HUES48 (cell line): Measurements from ENCODE around the gene CACNA1E.

ENCODE experiments used
- H3K27ac ChIP-seq: one replicate; pipeline ENCODE4 v1.7.0; 2013; ENCODE audit warnings: low read depth, low read length, inconsistent platforms
- H3K27me3 ChIP-seq: 2 replicates; pipeline ENCODE4 v1.6.1; 2013; ENCODE audit warnings: mild to moderate bottlenecking, low read length; ENCODE audit not compliant: control insufficient read depth, insufficient read depth
- H3K36me3 ChIP-seq: 2 replicates; pipeline ENCODE4 v1.6.1; 2013; ENCODE audit warnings: low read length; ENCODE audit not compliant: control insufficient read depth, insufficient read depth
- H3K4me1 ChIP-seq: 2 replicates; pipeline ENCODE4 v1.6.1; 2013; ENCODE audit warnings: mild to moderate bottlenecking, low read length; ENCODE audit not compliant: control insufficient read depth, insufficient read depth
- H3K4me3 ChIP-seq: 2 replicates; pipeline ENCODE4 v1.5.1; 2013; ENCODE audit warnings: mild to moderate bottlenecking, low read depth, low read length
- H3K9ac ChIP-seq: 2 replicates; pipeline ENCODE4 v1.6.1; 2013; ENCODE audit warnings: mild to moderate bottlenecking, low read depth, low read length, moderate library complexity
- H3K9me3 ChIP-seq: 2 replicates; pipeline ENCODE4 v1.6.1; 2013; ENCODE audit warnings: low read length; ENCODE audit not compliant: control insufficient read depth, insufficient read depth

The CACNA1E gene

GRCh38 chr1:181485287-181486097 lies 2.2 kb downstream of the CACNA1E start:
- Histone ChIP-seq H3K9ac (no peak overlapping the region), H3K4me1 (peaks cover 18% of the 10 kb centered on the region; the same call in 1 of the 2 replicates), H3K9me3 (no peaks in the 10 kb centered on the region), H3K36me3 (no peaks in the 10 kb centered on the region), H3K4me3 (peak overlapping the region; percentile 59), H3K27me3 (peaks cover 79% of the 10 kb centered on the region), H3K27ac (no peak overlapping the region)

GRCh38 chr1:181486098-181486420 lies 2.7 kb downstream of the CACNA1E start:
- H3K4me1 ChIP-seq, result peaks cover 18% of the 10 kb centered on the region; the same call in 1 of the 2 replicates
- peaks cover 73% of the 10 kb centered on the region for H3K27me3 ChIP-seq
- H3K36me3 ChIP-seq, result no peaks in the 10 kb centered on the region
- H3K4me3 ChIP-seq, result peak overlapping the region; percentile 59
- H3K9ac ChIP-seq, result no peak overlapping the region
- no peak overlapping the region for H3K27ac ChIP-seq
- H3K9me3 ChIP-seq, result no peaks in the 10 kb centered on the region

- Histone ChIP-seq H3K27me3 (peaks cover 45% of the 10 kb centered on the region), H3K4me1 (peaks cover 14% of the 10 kb centered on the region; the same call in 1 of the 2 replicates), H3K36me3 (no peaks in the 10 kb centered on the region), H3K9ac (no peak overlapping the region), H3K9me3 (no peaks in the 10 kb centered on the region), H3K27ac (no peak overlapping the region), H3K4me3 (no peak overlapping the region)
These were observed 5.5 kb downstream of the CACNA1E start for GRCh38 chr1:181488866-181489265.

DNA sequence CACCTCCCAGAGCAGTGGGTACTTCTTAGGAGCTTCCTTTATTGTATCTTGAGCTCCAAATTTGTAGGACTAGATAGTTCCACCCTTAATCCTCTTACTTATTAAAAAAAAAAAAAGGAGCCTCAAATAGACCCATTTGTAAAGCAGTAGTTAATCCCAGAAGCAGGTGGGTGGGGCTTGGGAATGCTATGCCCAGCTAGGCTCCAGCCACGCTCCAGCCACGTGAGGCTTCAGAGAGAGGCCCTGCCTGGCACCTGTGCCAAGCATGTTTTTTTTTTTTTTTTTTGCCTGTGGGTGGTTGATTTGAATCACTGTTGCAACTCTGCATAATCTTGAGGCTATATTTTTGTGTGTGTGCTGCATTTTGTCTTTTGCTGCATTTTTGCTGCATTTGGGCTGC lies 7.0 kb downstream of the CACNA1E start:
- H3K27me3 ChIP-seq, result peaks cover 31% of the 10 kb centered on the region
- no peak overlapping the region for H3K9ac ChIP-seq
- H3K4me3 ChIP-seq, result no peak overlapping the region
- H3K36me3 ChIP-seq, result no peaks in the 10 kb centered on the region
- no peak overlapping the region for H3K27ac ChIP-seq
- peaks cover 10% of the 10 kb centered on the region; the same call in 1 of the 2 replicates for H3K4me1 ChIP-seq
- no peaks in the 10 kb centered on the region for H3K9me3 ChIP-seq

DNA sequence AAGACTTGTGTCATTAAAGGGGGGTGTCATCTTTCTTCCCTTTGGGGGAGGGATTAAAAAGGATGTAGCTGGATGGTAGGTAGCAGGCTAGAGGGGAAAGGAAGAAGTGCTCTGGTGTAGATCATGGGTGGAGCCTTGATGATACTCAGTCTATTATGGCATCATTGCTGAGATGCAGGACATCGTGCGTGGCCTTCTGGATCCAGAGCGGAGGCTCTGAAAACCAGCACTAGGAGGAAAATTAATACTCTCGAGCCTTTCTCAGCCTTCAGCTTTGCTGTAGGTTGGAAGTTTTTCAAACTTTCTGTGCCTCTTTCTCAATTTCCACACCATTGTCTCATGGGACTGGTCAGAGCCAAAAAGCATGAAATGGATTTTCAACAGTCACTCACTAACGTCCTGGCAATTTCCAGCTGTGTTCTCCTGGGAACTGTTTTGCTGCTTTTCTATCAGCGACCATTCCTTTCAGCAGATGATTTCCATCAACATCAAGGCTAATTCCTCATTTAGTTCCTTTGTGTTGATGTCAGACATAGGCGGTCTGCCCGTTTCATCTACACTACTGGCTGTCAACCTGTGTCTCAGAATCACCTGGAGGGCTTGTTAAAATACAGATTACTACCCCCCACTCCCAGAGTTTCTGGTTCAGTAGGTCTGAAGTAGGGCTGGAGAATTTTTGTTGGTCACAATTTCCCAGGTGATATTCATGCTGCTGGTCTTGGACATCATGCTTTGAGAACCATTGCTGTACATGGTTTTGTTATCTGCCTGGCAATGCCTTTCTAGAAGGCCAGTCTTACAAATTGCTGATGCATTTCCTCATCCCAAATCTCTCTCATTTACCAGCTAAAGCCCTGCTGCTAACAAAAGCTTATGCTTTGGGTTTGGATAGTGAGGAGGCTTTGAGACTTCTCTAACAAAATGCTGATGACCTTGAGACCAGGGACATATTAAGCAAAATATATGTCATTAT lies 7.7 kb downstream of the CACNA1E start:
- no peaks in the 10 kb centered on the region for H3K9me3 ChIP-seq
- no peak overlapping the region for H3K27ac ChIP-seq
- H3K27me3 ChIP-seq, result peaks cover 24% of the 10 kb centered on the region
- no peaks in the 10 kb centered on the region for H3K36me3 ChIP-seq
- H3K4me1 ChIP-seq, result peaks cover 4% of the 10 kb centered on the region; the same call in 1 of the 2 replicates
- no peak overlapping the region for H3K9ac ChIP-seq
- no peak overlapping the region for H3K4me3 ChIP-seq

DNA sequence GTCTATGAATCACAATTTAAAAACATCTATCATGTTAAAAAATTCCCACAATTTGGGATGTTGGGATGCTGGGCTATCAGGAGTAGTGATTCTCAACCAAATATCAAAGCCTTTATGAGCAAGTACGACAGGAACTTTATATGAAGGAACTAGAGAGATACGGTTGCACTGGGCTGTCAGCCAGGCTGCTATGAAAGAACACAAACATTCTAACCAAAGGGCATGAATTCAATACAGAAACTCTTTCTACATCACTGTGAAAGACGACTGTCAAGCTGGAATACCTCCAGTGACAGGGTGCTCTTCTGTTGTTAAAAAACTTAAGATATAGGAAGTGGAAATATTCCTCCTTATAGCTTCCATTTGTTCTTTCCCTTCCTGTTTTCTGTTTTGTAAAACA lies 9.8 kb downstream of the CACNA1E start:
- H3K4me1 ChIP-seq, result no peaks in the 10 kb centered on the region
- peaks cover 3% of the 10 kb centered on the region; the same call in 1 of the 2 replicates for H3K27me3 ChIP-seq
- H3K9me3 ChIP-seq, result no peaks in the 10 kb centered on the region
- no peak overlapping the region for H3K27ac ChIP-seq
- H3K36me3 ChIP-seq, result no peaks in the 10 kb centered on the region
- H3K4me3 ChIP-seq, result no peak overlapping the region
- no peak overlapping the region for H3K9ac ChIP-seq

- Histone ChIP-seq H3K9ac (no peak overlapping the region), H3K27me3 (no peaks in the 10 kb centered on the region; the same call in 1 of the 2 replicates), H3K27ac (no peak overlapping the region), H3K4me1 (no peaks in the 10 kb centered on the region), H3K9me3 (no peaks in the 10 kb centered on the region), H3K36me3 (no peaks in the 10 kb centered on the region), H3K4me3 (no peak overlapping the region)
These were observed 10.6 kb downstream of the CACNA1E start for GRCh38 chr1:181493885-181494284.

DNA sequence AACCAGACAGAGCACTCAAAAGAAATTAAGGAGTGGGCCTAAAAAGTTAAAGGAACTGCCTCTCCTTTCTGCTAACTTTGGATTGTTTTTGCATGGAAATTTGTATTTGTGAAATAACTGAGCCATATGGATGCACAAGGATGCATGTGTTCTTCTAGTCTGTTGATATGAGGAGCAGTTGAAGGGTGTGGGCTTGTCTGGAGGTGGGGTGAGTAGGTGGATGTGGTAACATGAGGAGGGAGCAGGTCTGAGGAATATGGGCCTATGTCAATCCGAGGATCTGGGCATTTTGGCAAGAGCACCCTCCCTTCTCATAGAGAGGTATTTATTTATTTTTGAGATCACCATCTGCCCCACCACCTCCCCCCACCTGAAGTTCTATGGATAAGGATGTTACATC lies 13.4 kb downstream of the CACNA1E start:
- Histone ChIP-seq H3K27ac (no peak overlapping the region), H3K4me3 (no peak overlapping the region), H3K9ac (no peak overlapping the region), H3K9me3 (no peaks in the 10 kb centered on the region), H3K4me1 (no peaks in the 10 kb centered on the region), H3K36me3 (no peaks in the 10 kb centered on the region), H3K27me3 (no peaks in the 10 kb centered on the region)

DNA sequence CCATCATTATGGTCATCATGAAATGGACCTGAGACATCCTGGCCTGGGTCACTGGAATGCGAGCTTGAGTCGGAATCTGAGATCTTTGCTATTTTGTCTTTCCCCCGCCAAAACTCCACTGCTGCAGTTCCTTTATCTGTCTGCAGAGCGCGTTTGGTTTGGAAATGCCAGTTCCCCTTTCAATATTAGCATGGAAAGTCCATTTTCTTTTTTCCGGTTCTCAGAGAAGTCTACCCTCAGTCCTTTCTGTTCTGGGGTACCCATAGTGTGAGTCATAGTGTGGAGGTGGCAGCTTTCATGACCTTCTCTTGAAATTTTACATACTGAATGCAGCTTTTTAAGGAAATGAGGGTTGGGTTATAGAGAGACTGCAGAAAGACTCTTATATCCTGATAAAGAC lies 14.6 kb downstream of the CACNA1E start:
- H3K36me3 ChIP-seq, result no peaks in the 10 kb centered on the region
- H3K4me1 ChIP-seq, result no peaks in the 10 kb centered on the region
- H3K27ac ChIP-seq, result no peak overlapping the region
- H3K9me3 ChIP-seq, result no peaks in the 10 kb centered on the region
- H3K27me3 ChIP-seq, result no peaks in the 10 kb centered on the region
- no peak overlapping the region for H3K4me3 ChIP-seq
- H3K9ac ChIP-seq, result no peak overlapping the region

- Histone ChIP-seq H3K4me1 (no peaks in the 10 kb centered on the region), H3K36me3 (no peaks in the 10 kb centered on the region), H3K4me3 (no peak overlapping the region), H3K9ac (no peak overlapping the region), H3K27me3 (no peaks in the 10 kb centered on the region), H3K27ac (no peak overlapping the region), H3K9me3 (no peaks in the 10 kb centered on the region)
These were observed 16.5 kb downstream of the CACNA1E start for GRCh38 chr1:181499825-181500224.

- Histone ChIP-seq H3K4me1 (no peaks in the 10 kb centered on the region), H3K27ac (no peak overlapping the region), H3K36me3 (no peaks in the 10 kb centered on the region), H3K9me3 (no peaks in the 10 kb centered on the region), H3K4me3 (no peak overlapping the region), H3K27me3 (no peaks in the 10 kb centered on the region), H3K9ac (no peak overlapping the region)
These were observed 17.3 kb downstream of the CACNA1E start for GRCh38 chr1:181500636-181501035.
